IMR-90 (cell line): ENCODE measurements around the gene DACT1.

Source experiments
- BHLHE40 ChIP-seq: fragments of 150-350 bp; IDR thresholded peaks from 2 replicates; pipeline ENCODE4 v1.6.1; 2016; ENCODE audit warnings: mild to moderate bottlenecking, low read depth, low read length
- CEBPB ChIP-seq: IDR thresholded peaks from 2 replicates; pipeline ENCODE4 v1.6.1; 2012; ENCODE audit warnings: low read depth, low read length, improper control_type of control experiment
- CTCF ChIP-seq: conservative IDR thresholded peaks from 2 replicates; pipeline ENCODE4 v1.5.1; 2012; ENCODE audit warnings: mild to moderate bottlenecking, low read depth, low read length, improper control_type of control experiment
- ELK1 ChIP-seq: fragments of 150-350 bp; IDR thresholded peaks from 2 replicates; pipeline ENCODE4 v1.6.1; 2016; ENCODE audit warnings: low read depth, mild to moderate bottlenecking, low read length, moderate library complexity, borderline replicate concordance
- FOS ChIP-seq: fragments of 150-350 bp; IDR thresholded peaks from 2 replicates; pipeline ENCODE4 v1.6.1; 2016; ENCODE audit warnings: low read depth, low read length
- MAFK ChIP-seq: IDR thresholded peaks from 2 replicates; pipeline ENCODE4 v1.6.1; 2012; ENCODE audit warnings: low read depth, low read length, improper control_type of control experiment
- MAZ ChIP-seq: IDR thresholded peaks from 2 replicates; pipeline ENCODE4 v1.6.1; 2012; ENCODE audit warnings: low read depth, mild to moderate bottlenecking, low read length, improper control_type of control experiment, moderate library complexity, borderline replicate concordance
- MXI1 ChIP-seq: IDR thresholded peaks from 2 replicates; pipeline ENCODE4 v1.6.1; 2012; ENCODE audit warnings: low read depth, mild to moderate bottlenecking, low read length, moderate library complexity, borderline replicate concordance
- POLR2A ChIP-seq: IDR thresholded peaks from 2 replicates; pipeline ENCODE4 v1.6.1; 2012; ENCODE audit warnings: mild to moderate bottlenecking, low read depth, low read length
- RAD21 ChIP-seq: IDR thresholded peaks from 2 replicates; pipeline ENCODE4 v1.6.1; 2012; ENCODE audit warnings: low read length, improper control_type of control experiment
- RCOR1 ChIP-seq: IDR thresholded peaks from 2 replicates; pipeline ENCODE4 v1.6.1; 2012; ENCODE audit warnings: mild to moderate bottlenecking, low read length, improper control_type of control experiment; ENCODE audit not compliant: insufficient replicate concordance
- RFX5 ChIP-seq: IDR thresholded peaks from 2 replicates; pipeline ENCODE4 v1.8.0; 2012; ENCODE audit warnings: low read depth, mild to moderate bottlenecking, low read length, moderate library complexity
- SMC3 ChIP-seq: fragments of 150-350 bp; IDR thresholded peaks from 2 replicates; pipeline ENCODE4 v1.6.1; 2016; ENCODE audit warnings: low read depth, mild to moderate bottlenecking, antibody characterized with exemption, low read length, moderate library complexity
- USF2 ChIP-seq: fragments of 150-350 bp; IDR thresholded peaks from 2 replicates; pipeline ENCODE4 v1.6.1; 2017; ENCODE audit warnings: mild to moderate bottlenecking, antibody characterized with exemption, low read length, low read depth

- TF ChIP-seq CTCF = no peak
- no peak for TF ChIP-seq SMC3
- TF ChIP-seq MAZ = no peak
- TF ChIP-seq POLR2A = no peak
- no peak for TF ChIP-seq USF2
- TF ChIP-seq RAD21 = no peak
- no peak for TF ChIP-seq ELK1
- TF ChIP-seq CEBPB = no peak
- TF ChIP-seq MAFK = peak; percentile 72
- TF ChIP-seq RFX5 = no peak
- TF ChIP-seq MXI1 = no peak
- no peak for TF ChIP-seq RCOR1
- no peak for TF ChIP-seq BHLHE40
- TF ChIP-seq FOS = no peak
These were observed 36.0 kb downstream of the DACT1 start for GRCh38 chr14:58673722-58674121.
